ENCODE results near the gene NPL. TPM values are rescaled to one million over a fixed set of nuclear protein-coding genes. Genes with fewer than 3 reads are reported as not detected.

The NPL gene
- total and polyA plus RNA-seq, 9 of the 15 experiments (the other 6 are each of a cell fraction or from before 2014, with no cell fraction given), result 9.9 to 22.3 (median 14.2) TPM

GRCh38 chr1:182795563-182796228 is 6.1 kb downstream of the NPL start (continued):
- TF ChIP-seq ZBTB5 (IDR thresholded peaks at IDR 0.05) (no peak), MGA (IDR thresholded peaks at IDR 0.05) (peak; percentile 43; the same call in 1 of the 2 replicates), ZNF75A (CRISPR knock-in tag; IDR thresholded peaks at IDR 0.05) (no peak), MTA2 (IDR thresholded peaks at IDR 0.05; ENCODE audit: low read depth) (peak; percentile 21; the same call in 1 of the 2 replicates), RNF2 (IDR thresholded peaks at IDR 0.05) (no peak), ATF1 (CRISPR knock-in tag; IDR thresholded peaks at IDR 0.05) (no peak), ATF1 (tag; IDR thresholded peaks at IDR 0.05) (0 out of 2 replicates have a peak, but pooled peaks have one; percentile 20), ZNF696 (CRISPR knock-in tag; conservative IDR thresholded peaks at IDR 0.05) (no peak), GTF2E2 (tag; IDR thresholded peaks at IDR 0.05) (no peak), STAG1 (CRISPR knock-in tag; IDR thresholded peaks at IDR 0.05; ENCODE audit: borderline replicate concordance) (no peak), TFAM (CRISPR knock-in tag; conservative IDR thresholded peaks at IDR 0.05) (no peak), SOX6 (IDR thresholded peaks at IDR 0.05) (peak; percentile 79), HNRNPUL1 (IDR thresholded peaks at IDR 0.05; ENCODE audit: low read length) (no peak), CBFA2T3 (IDR thresholded peaks at IDR 0.05) (peak; percentile 73), ZFP91 (CRISPR knock-in tag; IDR thresholded peaks at IDR 0.05) (no peak)

All from K562 (cell line).